Endothelial cell of umbilical vein (primary cell): Measurements from ENCODE around the gene SERPINB10. TPM values are rescaled to one million over a fixed set of nuclear protein-coding genes. Genes with fewer than 3 reads are reported as not detected.

ENCODE experiments used
- BruUV-seq: library from RNA; stranded (reverse); fragments of 400-500 nt; replicated peaks from 2 replicates; lab custom pipeline; 2021; lab: Mats Ljungman, UMichigan
- CTCF ChIA-PET: fragments of 300-600, 350-600 bp; sonication (Branson Sonifier 250); formaldehyde crosslinking; loops from one replicate; lab custom pipeline; 2021; ENCODE audit warnings: antibody characterized with exemption, inconsistent platforms; lab: Charles Lee
- POLR2A ChIA-PET: fragments of 300-600, 350-600 bp; sonication (Branson Sonifier 250); formaldehyde crosslinking; loops from one replicate; lab custom pipeline; 2021; ENCODE audit warnings: antibody characterized with exemption, inconsistent platforms; lab: Charles Lee
- DNase-seq: peaks from one replicate; pipeline ENCODE4 v3.0.0-alpha.2; 2011; ENCODE audit warnings: low read depth, low spot score
- FAIRE-seq: peaks from 2 replicates; lab custom pipeline; 2011; peaks lifted over from hg19 to GRCh38; lab: Jason Lieb, UNC
- H2AFZ ChIP-seq: 2 replicates; pipeline ENCODE4 v1.6.0; 2012; ENCODE audit warnings: low read depth, low read length, control low read depth, inconsistent platforms
- H3K27ac ChIP-seq: 2 replicates; pipeline ENCODE4 v1.5.1; 2011; ENCODE audit warnings: low read depth, mild to moderate bottlenecking, control low read depth, low read length, moderate library complexity; ENCODE audit not compliant: insufficient read depth
- H3K27me3 ChIP-seq, 2 experiments: 2 replicates each; pipeline versions ENCODE4 v1.6.0 to v1.6.1; 2011; ENCODE audit warnings: low read length in 2 of 2, mixed read lengths in 1 of 2; ENCODE audit not compliant: control insufficient read depth in 2 of 2, insufficient read depth in 2 of 2
- H3K36me3 ChIP-seq, 2 experiments: 2 replicates in 1 of 2; 3 replicates in 1 of 2; pipeline ENCODE4 v1.5.1; 2011; ENCODE audit warnings: low read length in 2 of 2, mild to moderate bottlenecking in 1 of 2, moderate library complexity in 1 of 2; ENCODE audit not compliant: control insufficient read depth in 2 of 2, insufficient read depth in 2 of 2; ENCODE audit errors: extremely low read depth in 1 of 2
- H3K4me1 ChIP-seq: 3 replicates; pipeline ENCODE4 v1.5.1; 2011; ENCODE audit warnings: mild to moderate bottlenecking, low read length; ENCODE audit not compliant: control insufficient read depth, insufficient read depth; ENCODE audit errors: extremely low read depth
- H3K4me2 ChIP-seq: 2 replicates; pipeline ENCODE4 v1.6.1; 2011; ENCODE audit warnings: low read length, control low read depth, mixed read lengths; ENCODE audit not compliant: insufficient read depth
- H3K4me3 ChIP-seq, 3 experiments: fragments of 200-600 bp in 1 of 3; sonication (generic), shearing (Covaris generic) in 1 of 3; replicated peaks in 1 of 3; 2 replicates each; pipeline ENCODE4 v1.5.1; 2011 to 2016; ENCODE audit warnings: control low read depth in 3 of 3, low read length in 3 of 3, mild to moderate bottlenecking in 2 of 3, inconsistent platforms in 1 of 3, low read depth in 1 of 3, moderate library complexity in 1 of 3; ENCODE audit not compliant: insufficient read depth in 1 of 3
- H3K79me2 ChIP-seq: 2 replicates; pipeline ENCODE4 v1.6.0; 2012; ENCODE audit warnings: low read length, inconsistent platforms; ENCODE audit not compliant: control insufficient read depth, insufficient read depth
- H3K9ac ChIP-seq: replicated peaks from 2 replicates; pipeline ENCODE3; 2011; ENCODE audit warnings: low read length, control low read depth; ENCODE audit not compliant: insufficient read depth; ENCODE audit errors: extremely low read depth
- H3K9me1 ChIP-seq: replicated peaks from 3 replicates; pipeline ENCODE4 v1.6.0; 2011; ENCODE audit warnings: mild to moderate bottlenecking, low read length; ENCODE audit not compliant: control insufficient read depth, insufficient read depth; ENCODE audit errors: extremely low read depth
- H3K9me3 ChIP-seq: replicated peaks from 2 replicates; pipeline ENCODE4 v1.5.1; 2012; ENCODE audit warnings: low read length, inconsistent platforms; ENCODE audit not compliant: control insufficient read depth, insufficient read depth
- H4K20me1 ChIP-seq: replicated peaks from 2 replicates; pipeline ENCODE3; 2011; ENCODE audit warnings: mild to moderate bottlenecking, low read length; ENCODE audit not compliant: control insufficient read depth, insufficient read depth; ENCODE audit errors: extremely low read depth
- EZH2 ChIP-seq: IDR thresholded peaks from 2 replicates; pipeline ENCODE4 v1.6.1; 2012; ENCODE audit warnings: borderline replicate concordance, low read depth, mild to moderate bottlenecking, moderate library complexity, low read length, inconsistent platforms; ENCODE audit not compliant: severe bottlenecking
- FOS ChIP-seq: IDR thresholded peaks from 2 replicates; pipeline ENCODE4 v1.6.1; 2011; ENCODE audit warnings: mild to moderate bottlenecking, low read length, moderate library complexity, borderline replicate concordance; ENCODE audit not compliant: insufficient read depth
- GATA2 ChIP-seq: IDR thresholded peaks from 2 replicates; pipeline ENCODE4 v1.7.0; 2011; ENCODE audit warnings: low read depth, mild to moderate bottlenecking, moderate library complexity, mixed read lengths, low read length; ENCODE audit not compliant: insufficient read length, insufficient read depth
- JUN ChIP-seq: IDR thresholded peaks from 2 replicates; pipeline ENCODE4 v1.6.1; 2011; ENCODE audit warnings: borderline replicate concordance, low read depth; ENCODE audit not compliant: insufficient read length, insufficient read depth
- MYC ChIP-seq: IDR thresholded peaks from one replicate; pipeline ENCODE4 v1.6.1; 2011; ENCODE audit warnings: mild to moderate bottlenecking, low read depth, low read length
- POLR2A ChIP-seq: IDR thresholded peaks from 2 replicates; pipeline ENCODE4 v1.6.1; 2012; ENCODE audit warnings: low read depth, mild to moderate bottlenecking, control low read depth, low read length
- POLR2AphosphoS5 ChIP-seq: IDR thresholded peaks from 2 replicates; pipeline ENCODE4 v1.6.1; 2012; ENCODE audit warnings: low read depth, mild to moderate bottlenecking, control low read depth, low read length, moderate library complexity; ENCODE audit not compliant: insufficient read depth
- dilution Hi-C: fragments of 300-500 bp; cut with MboI; formaldehyde crosslinking; loops from one replicate; pipeline ENCODE4 v1.15.0; 2019; ENCODE audit warnings: low sequenced_read_pairs; ENCODE audit not compliant: extremely low pct_ligation_motif_present
- intact Hi-C: fragments of 100-400 bp; cut with micrococcal nuclease; formaldehyde crosslinking; loops from one replicate; pipeline ENCODE4 v1.10.0; 2022
- polyA plus RNA-seq, 4 experiments: library from polyadenylated mRNA; depleted of rRNA in 3 of 4; stranded (reverse) in 3 of 4; unstranded in 1 of 4; fragments of >200 nt; gene quantifications; 2 replicates each; pipeline versions ENCODE4 v1.2.1 to v1.2.3, GENCODE V29; 2011 to 2012; ENCODE audit warnings: missing spikeins in 1 of 4
- total RNA-seq: library from RNA; stranded (reverse); gene quantifications from 2 replicates; pipeline ENCODE4 v1.2.3, GENCODE V29; 2021
- TF ChIP-seq, protein P1 (sequence below): IDR thresholded peaks from 2 replicates; pipeline ENCODE4 v1.6.1; 2011; ENCODE audit not compliant: insufficient read depth, insufficient read length
- TF ChIP-seq, protein P2 (sequence below), 2 donors: IDR thresholded peaks; 1 replicate in 1 of 2; 2 replicates in 1 of 2; pipeline ENCODE4 v1.5.1; 2011; ENCODE audit warnings: low read length in 2 of 2, mild to moderate bottlenecking in 2 of 2, moderate library complexity in 2 of 2, control low read depth in 1 of 2, inconsistent platforms in 1 of 2, low read depth in 1 of 2; ENCODE audit not compliant: insufficient read depth in 1 of 2; ENCODE audit errors: extremely low read depth in 1 of 2

The SERPINB10 gene
- total and polyA plus RNA-seq, 2 donors (not counting 3 experiments of a cell fraction or from before 2014, with no cell fraction given): not detected

DNA sequence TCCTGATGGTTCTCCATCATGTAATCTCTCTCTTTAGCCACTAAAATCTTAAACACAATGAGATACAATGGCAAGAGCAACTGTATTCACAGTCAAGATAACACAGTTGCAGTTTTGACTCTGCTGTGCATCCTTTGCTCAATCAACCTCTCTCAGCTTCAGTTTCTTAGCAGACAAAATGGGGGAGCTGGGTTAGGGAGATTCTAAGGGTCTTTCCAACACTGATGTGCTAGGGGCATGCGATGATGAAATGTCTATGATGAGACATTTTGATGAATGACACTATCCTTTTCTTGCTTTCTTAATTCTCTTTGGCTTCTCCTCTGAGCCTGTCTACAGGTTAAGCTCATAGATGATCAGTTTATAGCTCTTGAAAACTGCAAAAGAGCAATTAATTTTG lies 1.1 kb downstream of the SERPINB10 start:
- Histone ChIP-seq H2AFZ (no peak overlapping the region), H3K4me1 (no peaks in the 10 kb centered on the region), H3K36me3 (no peaks in the 10 kb centered on the region), H3K79me2 (no peaks in the 10 kb centered on the region), H3K27me3 (peaks cover 0 to 8% of the 10 kb centered on the region in 2 experiments), H3K9me1 (no peaks in the 10 kb centered on the region), H3K4me2 (no peak overlapping the region), H3K9ac (no peak overlapping the region), H3K9me3 (no peaks in the 10 kb centered on the region), H3K27ac (no peak overlapping the region), H3K4me3 (no peak overlapping the region), H4K20me1 (no peaks in the 10 kb centered on the region)
- BruUV-seq: no TSS peak
- DNase-seq: no peak
- intact Hi-C loops (no loop called here), dilution Hi-C loops (no loop called here)
- TF ChIP-seq, protein P1, sequence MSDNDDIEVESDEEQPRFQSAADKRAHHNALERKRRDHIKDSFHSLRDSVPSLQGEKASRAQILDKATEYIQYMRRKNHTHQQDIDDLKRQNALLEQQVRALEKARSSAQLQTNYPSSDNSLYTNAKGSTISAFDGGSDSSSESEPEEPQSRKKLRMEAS: no peak
- POLR2A ChIA-PET: no interaction called here
- CTCF ChIA-PET: no interaction called here
- no peak for FAIRE-seq

DNA sequence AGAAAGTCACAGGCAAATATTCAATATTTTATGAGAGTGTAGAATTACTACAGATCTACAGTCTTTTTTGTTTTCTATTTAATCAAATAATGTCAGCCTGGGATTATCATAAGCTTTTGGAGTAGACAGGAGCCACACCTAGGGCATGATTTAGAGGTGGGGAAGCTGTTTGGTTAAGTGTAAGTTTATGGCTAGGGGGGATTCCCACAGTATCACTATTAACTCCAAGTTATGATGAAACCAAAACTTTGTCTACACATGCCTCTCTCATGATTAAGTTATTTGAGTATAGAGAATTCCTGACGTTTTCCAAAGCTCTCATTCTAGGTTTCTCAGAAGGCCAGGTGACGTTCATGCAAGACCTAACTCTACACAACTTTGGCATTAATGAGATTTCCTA lies 2.1 kb downstream of the SERPINB10 start:
- Histone ChIP-seq H3K79me2 (no peaks in the 10 kb centered on the region), H3K27ac (no peak overlapping the region), H3K27me3 (peaks cover 0 to 8% of the 10 kb centered on the region in 2 experiments), H3K9ac (no peak overlapping the region), H3K4me3 (no peak overlapping the region), H3K36me3 (no peaks in the 10 kb centered on the region), H3K9me3 (no peaks in the 10 kb centered on the region), H3K9me1 (no peaks in the 10 kb centered on the region), H2AFZ (no peak overlapping the region), H3K4me2 (no peak overlapping the region), H3K4me1 (no peaks in the 10 kb centered on the region), H4K20me1 (no peaks in the 10 kb centered on the region)
- POLR2A ChIA-PET: no interaction called here
- no peak for FAIRE-seq
- CTCF ChIA-PET: no interaction called here
- no peak for DNase-seq
- TF ChIP-seq MYC: no peak
- TF ChIP-seq GATA2: no peak
- TF ChIP-seq POLR2A: no peak
- TF ChIP-seq FOS: no peak
- TF ChIP-seq, protein P2, sequence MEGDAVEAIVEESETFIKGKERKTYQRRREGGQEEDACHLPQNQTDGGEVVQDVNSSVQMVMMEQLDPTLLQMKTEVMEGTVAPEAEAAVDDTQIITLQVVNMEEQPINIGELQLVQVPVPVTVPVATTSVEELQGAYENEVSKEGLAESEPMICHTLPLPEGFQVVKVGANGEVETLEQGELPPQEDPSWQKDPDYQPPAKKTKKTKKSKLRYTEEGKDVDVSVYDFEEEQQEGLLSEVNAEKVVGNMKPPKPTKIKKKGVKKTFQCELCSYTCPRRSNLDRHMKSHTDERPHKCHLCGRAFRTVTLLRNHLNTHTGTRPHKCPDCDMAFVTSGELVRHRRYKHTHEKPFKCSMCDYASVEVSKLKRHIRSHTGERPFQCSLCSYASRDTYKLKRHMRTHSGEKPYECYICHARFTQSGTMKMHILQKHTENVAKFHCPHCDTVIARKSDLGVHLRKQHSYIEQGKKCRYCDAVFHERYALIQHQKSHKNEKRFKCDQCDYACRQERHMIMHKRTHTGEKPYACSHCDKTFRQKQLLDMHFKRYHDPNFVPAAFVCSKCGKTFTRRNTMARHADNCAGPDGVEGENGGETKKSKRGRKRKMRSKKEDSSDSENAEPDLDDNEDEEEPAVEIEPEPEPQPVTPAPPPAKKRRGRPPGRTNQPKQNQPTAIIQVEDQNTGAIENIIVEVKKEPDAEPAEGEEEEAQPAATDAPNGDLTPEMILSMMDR (IDR thresholded peaks at IDR 0.05; ENCODE audit: extremely low read depth in 1 of 2, insufficient read depth in 1 of 2, low read depth in 1 of 2, low read length in 2 of 2): no peak
- TF ChIP-seq EZH2: no peak
- TF ChIP-seq, protein P1: no peak
- TF ChIP-seq POLR2AphosphoS5: no peak
- no peak for TF ChIP-seq JUN
- BruUV-seq: no TSS peak
- intact Hi-C loops: no loop called here
- dilution Hi-C loops: no loop called here
